Heart left ventricle (tissue), 16 donors: ENCODE results near the gene IL1RAPL1. TPM values are rescaled to one million over a fixed set of nuclear protein-coding genes. Genes with fewer than 3 reads are reported as not detected.
A peak's percentile ranks its signal among the peaks of the same experiment; 100 is the strongest.
"Not testable (repeated sequence)": the region's sequence is repeated elsewhere in the genome, so short reads cannot be mapped to it uniquely, and the experiment has no call there.

Source experiments
- ATAC-seq, 4 donors: fragments of 200-7000 bp; cut with Tn5 transposase; one replicate each; pipeline ENCODE4 v1.9.1; 2020 to 2022; ENCODE audit warnings: moderate library complexity in 4 of 4, mild to moderate bottlenecking in 3 of 4, moderate number of reproducible peaks in 1 of 4
- DNase-seq, 5 donors: peaks; one replicate each; pipeline ENCODE4 v3.0.0-alpha.2; 2020
- H3K27ac ChIP-seq, 12 donors: fragments of 200-600 bp; sonication (generic) in 4 of 12; one replicate each; pipeline versions ENCODE4 v1.5.0 to v1.8.0; 2016 to 2022; ENCODE audit warnings: mild to moderate bottlenecking in 2 of 12
- H3K27me3 ChIP-seq, 9 donors: fragments of 200-600 bp; sonication (generic) in 2 of 9; one replicate each; pipeline versions ENCODE4 v1.5.1 to v1.8.0; 2016 to 2022; ENCODE audit warnings: mild to moderate bottlenecking in 3 of 9
- H3K36me3 ChIP-seq, 9 donors: fragments of 200-600 bp; sonication (generic) in 2 of 9; one replicate each; pipeline versions ENCODE4 v1.5.0 to v1.8.0; 2018 to 2022; ENCODE audit warnings: mild to moderate bottlenecking in 2 of 9
- H3K4me1 ChIP-seq, 12 donors: fragments of 200-600 bp; sonication (generic) in 4 of 12; one replicate each; pipeline versions ENCODE4 v1.5.0 to v1.8.0; 2016 to 2022; ENCODE audit warnings: mild to moderate bottlenecking in 3 of 12
- H3K4me3 ChIP-seq, 12 donors: fragments of 200-600 bp; sonication (generic) in 4 of 12; one replicate each; pipeline versions ENCODE4 v1.5.0 to v1.8.0; 2017 to 2022; ENCODE audit warnings: mild to moderate bottlenecking in 9 of 12, moderate library complexity in 4 of 12
- H3K9me3 ChIP-seq, 12 donors: fragments of 200-600 bp; sonication (generic) in 4 of 12; one replicate each; pipeline versions ENCODE4 v1.5.0 to v1.8.0; 2016 to 2022; ENCODE audit warnings: mild to moderate bottlenecking in 1 of 12
- CTCF ChIP-seq, 12 donors: fragments of 200-600 bp; sonication (generic) in 4 of 12; IDR thresholded peaks; one replicate each; pipeline versions ENCODE4 v1.5.0 to v1.8.0; 2018 to 2022; ENCODE audit warnings: antibody characterized with exemption in 12 of 12, mild to moderate bottlenecking in 5 of 12
- POLR2A ChIP-seq, 2 donors: fragments of 450-650 bp; IDR thresholded peaks; one replicate each; pipeline ENCODE4 v1.6.1; 2017; ENCODE audit warnings: antibody characterized with exemption in 2 of 2, mild to moderate bottlenecking in 2 of 2, moderate library complexity in 2 of 2
- WGBS, 4 donors: extraction: QIAGEN DNeasy Blood & Tissue Kit in 2 of 4; methylation state at CpG; one replicate each; pipeline versions ENCODE4 v1.1.5 to v1.1.7; 2013 to 2018; 5-methylcytosine and 5-hydroxymethylcytosine counted together
- intact Hi-C, 10 donors: fragments of 100-400 bp; cut with DNase I; formaldehyde crosslinking; loops; one replicate each; pipeline versions ENCODE4 v1.11.1 to v1.14.2; 2022
- polyA plus RNA-seq, 2 donors: library from polyadenylated mRNA; stranded (reverse); fragments of 200-250 nt; gene quantifications; one replicate each; pipeline ENCODE4 v1.2.3, GENCODE V29; 2013
- total RNA-seq, 9 donors: library from RNA; depleted of rRNA in 2 of 9; stranded (reverse); fragments of >200 nt in 2 of 9; fragmentation: NEBNext Ultra II Directional in 3 of 9; extraction: Animal tissue kit (Norgen Biotek cat#: 25700) in 3 of 9; gene quantifications; one replicate each; pipeline versions ENCODE4 v1.1.0 to v1.2.4, GENCODE V29; 2016 to 2023
- donor health status: ischemic (EF 13 %, LVEDD 7.1; RV severe dilation, severe dysfunction).
- donor health status: healthy with polysubstance abuse.
- donor health status: DM: no; HTN: yes; CAD: no.
- donor health status: DM: no; HTN: no; CAD: no.
- donor health status: ischemic (EF 25% LVEDD 6.9; RV normal size, moderate dysfunction).
- donor health status: ischemic (EF 25% LVEDD 5.7; RV mildly dilated, moderate dysfunction).
- donor health status: healthy.
- donor health status: DM: yes; HTN: yes; CAD: no.
- donor health status: ischemic (EF 35%, LVEDD 5.7; RV mildly dilated, moderate dysfunction).
- donor health status: nonischemic (EF 11% LVEDD 7.7; RV severe dilation, severe dysfunction).
- donor health status: DM: yes; HTN: yes; CAD: no.
- donor health status: PGD.
- donor health status: ischemic (EF 29% LVEDD 5.4; RV normal size, mild dysfunction).
- donor health status: nonischemic (EF 23%, LVEDD 6.1; RV moderate dilation, normal function).

Gene IL1RAPL1
- total and polyA plus RNA-seq, 11 donors, result 0.42 to 4.7 (median 2.3) TPM

- TF ChIP-seq CTCF (IDR thresholded peaks at IDR 0.05), result no peak
- no peak for TF ChIP-seq POLR2A (IDR thresholded peaks at IDR 0.05)
- intact Hi-C loops, result no loop called here
Observed at GRCh38 chrX:29359276-29359675, 772.0 kb downstream of the IL1RAPL1 start.

GRCh38 chrX:29374765-29375164 is 787.5 kb downstream of the IL1RAPL1 start:
- H3K27me3 ChIP-seq, H3K4me3 ChIP-seq, DNase-seq, H3K36me3 ChIP-seq, H3K27ac ChIP-seq, ATAC-seq, intact Hi-C loops, H3K4me1 ChIP-seq: not testable (repeated sequence)
- H3K9me3 ChIP-seq, result peaks cover 0 to 23% (median 0%) of the 10 kb centered on the region in 12 donors

More at GRCh38 chrX:29359276-29359675, 772.0 kb downstream of the IL1RAPL1 start:
- 50 to 67% (median 53%) methylated on average over 1 of the region's 1 CpG for WGBS, 4 donors
- ATAC-seq (peak in 1 of 4 donors; percentile 26), DNase-seq (no peak)
- no peaks in the 10 kb centered on the region for H3K27me3 ChIP-seq
- no peaks in the 10 kb centered on the region for H3K4me1 ChIP-seq
- H3K27ac ChIP-seq, result no peak overlapping the region
- no peaks in the 10 kb centered on the region for H3K9me3 ChIP-seq
- H3K36me3 ChIP-seq, result no peaks in the 10 kb centered on the region
- no peak overlapping the region for H3K4me3 ChIP-seq

GRCh38 chrX:29376584-29376983 is 789.3 kb downstream of the IL1RAPL1 start:
- Histone ChIP-seq H3K27me3 (no peaks in the 10 kb centered on the region), H3K36me3 (no peaks in the 10 kb centered on the region), H3K4me1 (no peaks in the 10 kb centered on the region), H3K27ac (no peak overlapping the region), H3K9me3 (peaks cover 0 to 23% (median 0%) of the 10 kb centered on the region in 12 donors), H3K4me3 (no peak overlapping the region)
- no peak for DNase-seq
- no peak for ATAC-seq
- intact Hi-C loops, result no loop called here
- TF ChIP-seq POLR2A (IDR thresholded peaks at IDR 0.05) (no peak), CTCF (IDR thresholded peaks at IDR 0.05) (no peak)
- 39 to 55% (median 52%) methylated on average over 1 of the region's 1 CpG for WGBS, 4 donors

GRCh38 chrX:29382811-29383210 is 795.6 kb downstream of the IL1RAPL1 start:
- H3K9me3 ChIP-seq, result peaks cover 0 to 7% (median 0%) of the 10 kb centered on the region in 12 donors
- DNase-seq, result no peak
- H3K27me3 ChIP-seq, result no peaks in the 10 kb centered on the region
- no peaks in the 10 kb centered on the region for H3K4me1 ChIP-seq
- TF ChIP-seq POLR2A (IDR thresholded peaks at IDR 0.05) (no peak), CTCF (IDR thresholded peaks at IDR 0.05) (no peak)
- intact Hi-C loops, result no loop called here
- H3K27ac ChIP-seq, result no peak overlapping the region
- no peak overlapping the region for H3K4me3 ChIP-seq
- ATAC-seq, result no peak
- no peaks in the 10 kb centered on the region for H3K36me3 ChIP-seq

GRCh38 chrX:29388509-29388908 is 801.3 kb downstream of the IL1RAPL1 start:
- H3K27me3 ChIP-seq, result no peaks in the 10 kb centered on the region
- DNase-seq, result no peak
- ATAC-seq, result no peak
- H3K4me3 ChIP-seq, result no peak overlapping the region
- TF ChIP-seq POLR2A (IDR thresholded peaks at IDR 0.05), result no peak
- TF ChIP-seq CTCF (IDR thresholded peaks at IDR 0.05), result no peak
- H3K36me3 ChIP-seq, result no peaks in the 10 kb centered on the region
- no peak overlapping the region for H3K27ac ChIP-seq
- WGBS, 4 donors, result 62 to 91% (median 75%) methylated on average over 1 of the region's 1 CpG
- intact Hi-C loops, result no loop called here
- H3K4me1 ChIP-seq, result no peaks in the 10 kb centered on the region
- H3K9me3 ChIP-seq, result no peaks in the 10 kb centered on the region
